ENCODE results near the gene PVALEF.

DNA sequence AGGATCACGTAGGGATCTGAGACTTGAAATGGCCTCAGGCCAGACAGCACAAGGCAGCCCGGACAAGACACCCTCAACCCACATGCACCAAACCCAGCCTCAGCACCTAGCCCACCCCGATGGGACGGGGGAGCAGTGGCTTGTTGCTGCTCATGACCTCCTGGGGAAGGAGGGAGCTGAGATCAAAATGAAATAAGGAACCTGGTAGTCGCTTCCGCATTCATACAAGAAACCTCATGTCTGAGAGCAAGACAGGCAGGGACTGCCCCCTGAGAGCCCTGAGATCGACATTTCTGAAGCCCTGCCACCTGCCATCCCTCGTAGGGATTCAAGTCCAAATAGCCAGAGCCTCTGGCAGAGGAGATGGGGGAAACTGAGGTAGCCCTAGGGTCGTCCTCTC lies 63.1 kb downstream of the PVALEF start:
- TF ChIP-seq, protein P1, sequence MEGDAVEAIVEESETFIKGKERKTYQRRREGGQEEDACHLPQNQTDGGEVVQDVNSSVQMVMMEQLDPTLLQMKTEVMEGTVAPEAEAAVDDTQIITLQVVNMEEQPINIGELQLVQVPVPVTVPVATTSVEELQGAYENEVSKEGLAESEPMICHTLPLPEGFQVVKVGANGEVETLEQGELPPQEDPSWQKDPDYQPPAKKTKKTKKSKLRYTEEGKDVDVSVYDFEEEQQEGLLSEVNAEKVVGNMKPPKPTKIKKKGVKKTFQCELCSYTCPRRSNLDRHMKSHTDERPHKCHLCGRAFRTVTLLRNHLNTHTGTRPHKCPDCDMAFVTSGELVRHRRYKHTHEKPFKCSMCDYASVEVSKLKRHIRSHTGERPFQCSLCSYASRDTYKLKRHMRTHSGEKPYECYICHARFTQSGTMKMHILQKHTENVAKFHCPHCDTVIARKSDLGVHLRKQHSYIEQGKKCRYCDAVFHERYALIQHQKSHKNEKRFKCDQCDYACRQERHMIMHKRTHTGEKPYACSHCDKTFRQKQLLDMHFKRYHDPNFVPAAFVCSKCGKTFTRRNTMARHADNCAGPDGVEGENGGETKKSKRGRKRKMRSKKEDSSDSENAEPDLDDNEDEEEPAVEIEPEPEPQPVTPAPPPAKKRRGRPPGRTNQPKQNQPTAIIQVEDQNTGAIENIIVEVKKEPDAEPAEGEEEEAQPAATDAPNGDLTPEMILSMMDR (IDR thresholded peaks at IDR 0.05), result no peak
- TF ChIP-seq POLR2AphosphoS5 (IDR thresholded peaks at IDR 0.05), result no peak

Data from prostate gland (tissue), 2 donors.